HepG2 (cell line): Measurements from ENCODE around the gene TMEFF2. TPM values are rescaled to one million over a fixed set of nuclear protein-coding genes. Genes with fewer than 3 reads are reported as not detected.

Experiments used
- ATAC-seq: fragments of 200-7000 bp; cut with Tn5 transposase; 3 replicates; pipeline ENCODE4 v1.9.1; 2020; ENCODE audit warnings: mild to moderate bottlenecking, moderate library complexity
- BruUV-seq: library from RNA; stranded (reverse); fragments of 400-500 nt; replicated peaks from 2 replicates; lab custom pipeline; 2021; lab: Mats Ljungman, UMichigan
- CTCF ChIA-PET: fragments of 300-600 bp; formaldehyde crosslinking; extraction: SDS; loops from one replicate; lab custom pipeline; 2021; ENCODE audit warnings: low total read pairs, inconsistent platforms, low intra/inter-chr PET ratio; lab: Yijun Ruan, JAX
- POLR2A ChIA-PET: fragments of 350-600 bp; sonication (Branson Sonifier 250); formaldehyde crosslinking; loops from one replicate; lab custom pipeline; 2020; ENCODE audit warnings: antibody characterized with exemption, inconsistent platforms; lab: Yijun Ruan, JAX
- DNase-seq: peaks from one replicate; pipeline ENCODE4 v3.0.0-alpha.2; 2015; ENCODE audit warnings: low spot score
- FAIRE-seq: peaks from 3 replicates; lab custom pipeline; 2011; peaks lifted over from hg19 to GRCh38; lab: Jason Lieb, UNC
- H2AFZ ChIP-seq: one replicate; pipeline ENCODE4 v1.6.1; 2011; ENCODE audit warnings: low read length, inconsistent platforms
- H3K27ac ChIP-seq: fragments of 300-600 bp; 3 replicates; pipeline ENCODE4 v1.8.0; 2011; ENCODE audit warnings: mixed run types, mild to moderate bottlenecking, mixed read lengths, low read length, inconsistent platforms; ENCODE audit not compliant: insufficient read depth; ENCODE audit errors: extremely low read length
- H3K27me3 ChIP-seq, 2 experiments: fragments of 200-600 bp in 1 of 2; 2 replicates in 1 of 2; 3 replicates in 1 of 2; pipeline versions ENCODE4 v1.6.0 to v1.8.0; 2011; ENCODE audit warnings: low read length in 2 of 2, mild to moderate bottlenecking in 2 of 2, moderate library complexity in 2 of 2, inconsistent platforms in 1 of 2; ENCODE audit not compliant: insufficient read depth in 2 of 2, control insufficient read depth in 1 of 2
- H3K36me3 ChIP-seq, 2 experiments: fragments of 200-600 bp in 1 of 2; replicated peaks in 1 of 2; 2 replicates in 1 of 2; 3 replicates in 1 of 2; pipeline versions ENCODE4 v1.5.1 to v1.8.0; 2011; ENCODE audit warnings: low read length in 2 of 2, inconsistent platforms in 1 of 2; ENCODE audit not compliant: insufficient read depth in 2 of 2, control insufficient read depth in 1 of 2
- H3K4me1 ChIP-seq: 2 replicates; pipeline ENCODE4 v1.5.1; 2012; ENCODE audit warnings: low read length, inconsistent platforms; ENCODE audit not compliant: insufficient read depth
- H3K4me2 ChIP-seq: 2 replicates; pipeline ENCODE4 v1.6.0; 2011; ENCODE audit warnings: low read depth, low read length, inconsistent platforms
- H3K4me3 ChIP-seq, 3 experiments: fragments of 200-600 bp in 1 of 3; sonication (generic), shearing (Covaris generic) in 1 of 3; replicated peaks in 1 of 3; 2 replicates each; pipeline ENCODE4 v1.5.1; 2011 to 2016; ENCODE audit warnings: low read length in 3 of 3, inconsistent platforms in 2 of 3, low read depth in 2 of 3, mild to moderate bottlenecking in 2 of 3, control low read depth in 1 of 3, mixed read lengths in 1 of 3; ENCODE audit not compliant: insufficient read depth in 1 of 3
- H3K79me2 ChIP-seq: one replicate; pipeline ENCODE4 v1.6.1; 2011; ENCODE audit warnings: low read length, inconsistent platforms; ENCODE audit not compliant: insufficient read depth
- H3K9ac ChIP-seq: 2 replicates; pipeline ENCODE4 v1.6.0; 2011; ENCODE audit warnings: mild to moderate bottlenecking, low read depth, low read length, inconsistent platforms; ENCODE audit not compliant: insufficient read depth
- H3K9me3 ChIP-seq: 2 replicates; pipeline ENCODE4 v1.5.1; 2012; ENCODE audit warnings: mild to moderate bottlenecking, low read length
- H4K20me1 ChIP-seq: 2 replicates; pipeline ENCODE4 v1.6.0; 2011; ENCODE audit warnings: inconsistent platforms, mild to moderate bottlenecking, low read length, moderate library complexity; ENCODE audit not compliant: insufficient read depth
- HMGA1 ChIP-seq: sonication (generic); formaldehyde crosslinking; conservative IDR thresholded peaks from 2 replicates; pipeline ENCODE4 v1.4.0; 2020; ENCODE audit warnings: missing genetic modification reagents
- PAF1 ChIP-seq: IDR thresholded peaks from 2 replicates; pipeline ENCODE4 v1.6.1; 2016; ENCODE audit warnings: missing genetic modification reagents, missing compliant biosample characterization
- SIN3B ChIP-seq: fragments of 150-350 bp; IDR thresholded peaks from 2 replicates; pipeline ENCODE4 v1.6.1; 2014; ENCODE audit warnings: low read length
- ZC3H4 ChIP-seq: sonication (generic); formaldehyde crosslinking; IDR thresholded peaks from 2 replicates; pipeline ENCODE4 v1.4.0; 2020; ENCODE audit warnings: missing genetic modification reagents, borderline replicate concordance
- ZFAT ChIP-seq: sonication (generic); formaldehyde crosslinking; conservative IDR thresholded peaks from 2 replicates; pipeline ENCODE4 v1.8.1; 2023; ENCODE audit warnings: missing genetic modification reagents, inconsistent platforms
- ZMYM4 ChIP-seq: sonication (generic); formaldehyde crosslinking; IDR thresholded peaks from 2 replicates; pipeline ENCODE4 v1.8.1; 2023; ENCODE audit warnings: mild to moderate bottlenecking, missing genetic modification reagents
- ZNF138 ChIP-seq: sonication (generic); formaldehyde crosslinking; IDR thresholded peaks from 2 replicates; pipeline ENCODE4 v1.5.0; 2020; ENCODE audit warnings: mild to moderate bottlenecking, low read depth, missing genetic modification reagents
- ZNF496 ChIP-seq: sonication (generic); formaldehyde crosslinking; IDR thresholded peaks from 2 replicates; pipeline ENCODE4 v1.8.1; 2023; ENCODE audit warnings: mild to moderate bottlenecking, moderate library complexity, missing genetic modification reagents; ENCODE audit not compliant: insufficient replicate concordance
- ZNF749 ChIP-seq: sonication (generic); formaldehyde crosslinking; IDR thresholded peaks from 2 replicates; pipeline ENCODE4 v1.8.0; 2022; ENCODE audit warnings: mild to moderate bottlenecking, missing genetic modification reagents, moderate library complexity, borderline replicate concordance
- ZNF75D ChIP-seq: sonication (generic); formaldehyde crosslinking; IDR thresholded peaks from 2 replicates; pipeline ENCODE4 v1.8.1; 2023; ENCODE audit warnings: missing genetic modification reagents, mild to moderate bottlenecking, borderline replicate concordance
- ZNF761 ChIP-seq: sonication (generic); formaldehyde crosslinking; conservative IDR thresholded peaks from 2 replicates; pipeline ENCODE4 v1.4.0; 2020; ENCODE audit warnings: mild to moderate bottlenecking, missing genetic modification reagents
- ZNF773 ChIP-seq: sonication (generic); formaldehyde crosslinking; IDR thresholded peaks from 2 replicates; pipeline ENCODE4 v1.4.0; 2020; ENCODE audit warnings: missing genetic modification reagents, borderline replicate concordance
- WGBS: methylation state at CpG from one replicate; pipeline ENCODE4 v1.1.6; 2017; ENCODE audit warnings: low lambda C conversion rate; 5-methylcytosine and 5-hydroxymethylcytosine counted together
- in situ Hi-C: cut with HindIII; loops from 2 replicates; pipeline ENCODE4 v1.10.0; 2017; ENCODE audit warnings: low pct_unique_long_range_greater_than_20kb; ENCODE audit not compliant: extremely low pct_ligation_motif_present
- intact Hi-C: fragments of 100-400 bp; cut with micrococcal nuclease; formaldehyde crosslinking; loops from one replicate; pipeline ENCODE4 v1.10.0; 2022; ENCODE audit not compliant: unreplicated experiment
- polyA plus RNA-seq, 8 experiments: library from polyadenylated mRNA; depleted of rRNA in 3 of 8; stranded (reverse) in 7 of 8; unstranded in 1 of 8; fragments of >200 nt; fragmentation: Illumina TruSeq in 4 of 8; extraction: Trizol in 4 of 8; gene quantifications; 2 replicates each; pipeline versions ENCODE4 v1.2.1 to v1.2.3, GENCODE V29; 2011 to 2016; ENCODE audit warnings: low read depth in 4 of 8, missing spikeins in 1 of 8, mixed read lengths in 1 of 8; ENCODE audit not compliant: insufficient read depth in 1 of 8
- total RNA-seq, 5 experiments: library from RNA; depleted of rRNA; stranded (reverse); fragments of >200 nt; fragmentation: Illumina TruSeq; extraction: Trizol; gene quantifications; 2 replicates each; pipeline ENCODE4 v1.2.3, GENCODE V29; 2016; ENCODE audit warnings: low read depth in 1 of 5
- TF ChIP-seq, protein P1 (sequence below): sonication (generic); formaldehyde crosslinking; IDR thresholded peaks from 2 replicates; pipeline ENCODE4 v1.4.0; 2020; ENCODE audit warnings: missing genetic modification reagents
- TF ChIP-seq, protein P2 (sequence below): sonication (generic); formaldehyde crosslinking; IDR thresholded peaks from 2 replicates; pipeline ENCODE4 v1.4.0; 2020; ENCODE audit warnings: missing genetic modification reagents

Gene TMEFF2
- total and polyA plus RNA-seq, 2 of the 13 experiments (the other 11 are each of a cell fraction or from before 2014, with no cell fraction given): not detected

- TF ChIP-seq ZNF138 (CRISPR knock-in tag) (no peak), ZMYM4 (CRISPR knock-in tag) (no peak), PAF1 (no peak), ZNF496 (CRISPR knock-in tag) (no peak)
- TF ChIP-seq, protein P1, sequence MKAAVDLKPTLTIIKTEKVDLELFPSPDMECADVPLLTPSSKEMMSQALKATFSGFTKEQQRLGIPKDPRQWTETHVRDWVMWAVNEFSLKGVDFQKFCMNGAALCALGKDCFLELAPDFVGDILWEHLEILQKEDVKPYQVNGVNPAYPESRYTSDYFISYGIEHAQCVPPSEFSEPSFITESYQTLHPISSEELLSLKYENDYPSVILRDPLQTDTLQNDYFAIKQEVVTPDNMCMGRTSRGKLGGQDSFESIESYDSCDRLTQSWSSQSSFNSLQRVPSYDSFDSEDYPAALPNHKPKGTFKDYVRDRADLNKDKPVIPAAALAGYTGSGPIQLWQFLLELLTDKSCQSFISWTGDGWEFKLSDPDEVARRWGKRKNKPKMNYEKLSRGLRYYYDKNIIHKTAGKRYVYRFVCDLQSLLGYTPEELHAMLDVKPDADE (CRISPR knock-in tag): no peak
These were observed 209.0 kb downstream of the TMEFF2 start (continued) for GRCh38 chr2:191985740-191986139.

DNA sequence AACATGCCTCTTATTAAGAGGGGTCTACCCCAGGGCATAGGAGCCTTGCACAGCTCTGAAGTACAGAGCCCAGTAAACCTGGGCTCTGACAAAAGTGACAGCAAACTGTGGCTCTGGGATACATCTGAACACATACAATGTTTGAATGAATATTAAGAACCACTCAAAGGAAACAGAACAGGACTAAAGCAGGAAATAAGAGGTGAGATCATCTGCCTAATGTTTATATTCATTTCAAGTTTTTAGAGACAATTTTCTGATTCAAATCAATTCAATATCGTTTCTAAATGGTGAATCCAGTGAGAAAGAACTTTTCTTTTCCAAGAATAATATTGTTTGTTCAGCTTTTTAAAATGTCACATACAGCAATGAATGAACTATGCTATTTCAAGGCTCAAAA lies 211.1 kb downstream of the TMEFF2 start:
- Histone ChIP-seq H3K27ac (no peak overlapping the region), H3K9me3 (no peaks in the 10 kb centered on the region), H3K79me2 (no peaks in the 10 kb centered on the region), H4K20me1 (no peaks in the 10 kb centered on the region), H3K36me3 (no peaks in the 10 kb centered on the region), H3K9ac (no peak overlapping the region), H3K4me1 (no peaks in the 10 kb centered on the region), H2AFZ (no peak overlapping the region), H3K27me3 (no peaks in the 10 kb centered on the region), H3K4me2 (no peak overlapping the region), H3K4me3 (no peak overlapping the region)
- intact Hi-C loops: no loop called here
- ATAC-seq (no peak), FAIRE-seq (no peak), DNase-seq (no peak)
- BruUV-seq: no TSS peak
- CTCF ChIA-PET: no interaction called here
- TF ChIP-seq ZNF773 (CRISPR knock-in tag) (no peak), ZNF761 (no peak), ZC3H4 (CRISPR knock-in tag) (no peak), ZNF75D (CRISPR knock-in tag) (no peak), ZNF749 (CRISPR knock-in tag) (no peak), ZFAT (no peak), HMGA1 (CRISPR knock-in tag) (no peak), SIN3B (no peak)
- TF ChIP-seq, protein P2, sequence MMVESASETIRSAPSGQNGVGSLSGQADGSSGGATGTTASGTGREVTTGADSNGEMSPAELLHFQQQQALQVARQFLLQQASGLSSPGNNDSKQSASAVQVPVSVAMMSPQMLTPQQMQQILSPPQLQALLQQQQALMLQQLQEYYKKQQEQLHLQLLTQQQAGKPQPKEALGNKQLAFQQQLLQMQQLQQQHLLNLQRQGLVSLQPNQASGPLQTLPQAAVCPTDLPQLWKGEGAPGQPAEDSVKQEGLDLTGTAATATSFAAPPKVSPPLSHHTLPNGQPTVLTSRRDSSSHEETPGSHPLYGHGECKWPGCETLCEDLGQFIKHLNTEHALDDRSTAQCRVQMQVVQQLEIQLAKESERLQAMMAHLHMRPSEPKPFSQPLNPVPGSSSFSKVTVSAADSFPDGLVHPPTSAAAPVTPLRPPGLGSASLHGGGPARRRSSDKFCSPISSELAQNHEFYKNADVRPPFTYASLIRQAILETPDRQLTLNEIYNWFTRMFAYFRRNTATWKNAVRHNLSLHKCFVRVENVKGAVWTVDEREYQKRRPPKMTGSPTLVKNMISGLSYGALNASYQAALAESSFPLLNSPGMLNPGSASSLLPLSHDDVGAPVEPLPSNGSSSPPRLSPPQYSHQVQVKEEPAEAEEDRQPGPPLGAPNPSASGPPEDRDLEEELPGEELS (CRISPR knock-in tag): no peak
- in situ Hi-C loops: no loop called here
- whole genome bisulfite sequencing: 18% methylated on average over 1 of the region's 1 CpG
- POLR2A ChIA-PET: no interaction called here
